GM18499 (cell line): ENCODE data around the gene EXOC6B.

Experiments used
- ATAC-seq: cut with Tn5 transposase; IDR thresholded peaks from one replicate; pipeline ENCODE4 v1.9.1; 2021; ENCODE audit warnings: moderate number of reproducible peaks; ENCODE audit not compliant: insufficient read depth, unreplicated experiment

Gene EXOC6B

DNA sequence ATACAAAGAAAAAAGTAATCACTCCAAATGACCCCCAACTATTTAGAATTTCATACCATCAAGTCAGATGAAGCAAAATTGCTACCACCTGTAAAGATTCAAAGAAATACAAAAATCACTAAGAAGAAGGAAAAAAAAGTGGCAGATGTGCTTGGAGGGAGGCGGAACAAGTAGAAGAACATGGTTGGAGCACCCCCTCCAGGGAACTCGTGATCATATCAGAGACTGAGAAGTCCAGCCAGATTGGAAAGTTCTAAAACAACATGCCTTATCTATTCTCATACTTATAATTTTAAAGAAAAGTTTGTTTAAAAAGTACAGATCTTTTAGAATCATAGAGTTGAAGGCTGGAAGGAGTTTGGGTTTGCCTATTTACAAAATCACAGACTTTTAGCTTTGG is 564.8 kb downstream of the EXOC6B start:
- ATAC-seq = no peak

DNA sequence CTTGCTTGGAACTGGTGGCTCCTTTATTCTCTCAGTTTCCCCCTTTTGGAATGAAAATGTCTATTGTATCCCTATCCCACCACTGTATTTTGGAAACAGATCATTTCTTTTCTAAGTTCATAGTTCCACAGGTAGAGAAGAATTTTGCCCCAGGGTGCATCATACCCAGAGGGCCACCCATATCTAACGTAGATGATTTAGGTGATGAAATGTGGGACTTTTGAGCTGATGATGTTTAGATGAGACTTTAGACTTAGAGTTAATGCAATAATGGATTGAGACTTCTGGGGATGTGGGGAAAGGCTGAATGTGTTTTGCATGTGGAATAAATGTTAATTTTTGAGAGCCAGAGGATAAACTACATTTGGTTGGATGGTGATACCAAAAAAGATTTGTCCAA is 570.3 kb downstream of the EXOC6B start:
- no peak for ATAC-seq

DNA sequence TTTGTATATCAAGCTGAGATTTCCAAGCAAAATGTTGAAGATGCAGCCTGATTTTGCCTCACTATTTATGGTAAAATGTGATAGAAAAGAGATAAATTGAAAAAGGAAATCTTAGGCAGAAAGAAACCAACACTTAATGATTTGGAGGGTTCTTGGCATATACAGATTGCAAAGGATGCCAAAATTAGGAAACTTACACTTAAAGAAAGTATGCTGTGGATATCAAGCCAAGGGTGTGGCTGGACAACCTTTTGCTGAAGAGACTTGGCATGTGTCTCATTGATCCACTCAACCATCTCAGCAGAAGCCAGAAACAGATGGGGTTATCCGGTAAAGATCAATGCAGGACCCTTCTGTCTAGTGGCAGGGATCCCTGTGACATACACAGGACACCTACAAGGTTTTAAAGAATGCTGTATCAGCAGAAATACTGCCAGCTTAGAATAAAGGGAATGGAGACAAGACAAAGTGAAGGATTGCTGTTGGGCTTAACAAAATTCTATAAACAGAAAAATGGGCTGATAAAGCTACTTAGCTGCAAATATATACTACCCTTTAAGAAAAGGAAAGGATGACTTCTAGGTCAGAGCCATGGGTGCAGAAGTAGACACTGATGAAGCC is 570.9 kb downstream of the EXOC6B start:
- no peak for ATAC-seq

DNA sequence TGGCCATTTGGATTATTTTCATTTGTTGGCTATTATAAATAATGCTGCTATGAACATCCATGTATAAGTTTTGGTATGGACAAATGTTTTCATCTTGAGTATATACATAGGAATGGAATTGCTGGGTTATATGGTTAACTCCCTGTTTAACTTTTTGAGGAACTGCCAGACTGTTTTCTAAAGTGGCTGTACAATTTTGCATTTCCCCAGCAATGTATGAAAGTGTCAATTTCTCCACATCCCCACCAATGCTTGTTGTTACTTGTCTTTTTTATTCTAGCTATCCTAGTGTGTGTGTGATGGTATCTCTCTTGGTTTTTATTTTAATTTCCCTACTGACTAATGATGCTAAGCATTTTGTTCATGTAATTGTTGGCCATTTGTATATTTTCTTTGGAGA is 587.5 kb downstream of the EXOC6B start:
- no peak for ATAC-seq

DNA sequence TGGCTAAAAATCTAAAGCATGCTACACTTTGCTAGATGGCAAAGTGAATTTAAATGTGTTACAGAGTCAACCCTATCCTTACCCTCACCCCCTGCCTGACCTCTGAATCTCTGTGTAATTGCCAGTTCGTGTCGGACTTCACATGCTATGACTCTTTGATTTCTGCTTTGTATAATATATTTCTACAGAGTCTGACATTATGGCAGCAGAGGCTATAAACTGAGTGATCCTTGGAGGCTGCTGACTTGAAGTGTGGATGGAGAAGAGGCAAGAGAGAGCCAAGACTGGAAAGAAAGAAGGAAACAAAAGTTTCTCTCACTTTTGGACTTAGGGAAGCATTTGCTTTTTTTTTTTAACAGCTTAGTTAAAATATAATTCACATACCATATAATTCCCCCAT is 588.3 kb downstream of the EXOC6B start:
- no peak for ATAC-seq

DNA sequence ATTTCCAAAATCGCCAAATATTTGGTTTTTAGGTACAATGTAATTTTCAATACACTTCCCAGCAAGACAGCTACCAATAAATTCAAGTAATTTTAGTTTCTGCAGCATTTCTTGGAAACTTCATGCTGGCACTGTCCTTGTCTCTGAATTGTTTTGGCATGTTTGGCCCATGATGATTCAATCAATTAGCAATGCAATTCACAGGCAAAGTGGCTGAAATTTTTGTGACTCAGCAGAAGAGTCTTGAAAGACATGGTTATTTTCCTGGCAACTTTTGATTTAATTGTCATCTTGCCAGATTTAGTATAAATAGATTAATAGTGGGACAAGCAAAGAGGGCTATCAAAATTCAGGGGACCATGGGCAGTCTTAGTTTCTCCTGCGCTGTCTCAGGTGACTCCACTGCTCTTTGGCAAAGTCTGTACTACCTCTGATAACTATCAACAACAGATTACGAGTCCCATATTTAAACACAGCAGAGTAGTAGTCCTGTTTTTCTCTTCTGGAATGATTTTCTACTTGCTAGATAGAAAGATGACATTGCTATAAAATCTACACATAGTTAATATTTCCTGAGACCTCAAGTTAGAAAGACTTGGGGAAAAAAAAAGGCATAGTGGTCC is 589.3 kb downstream of the EXOC6B start:
- no peak for ATAC-seq

DNA sequence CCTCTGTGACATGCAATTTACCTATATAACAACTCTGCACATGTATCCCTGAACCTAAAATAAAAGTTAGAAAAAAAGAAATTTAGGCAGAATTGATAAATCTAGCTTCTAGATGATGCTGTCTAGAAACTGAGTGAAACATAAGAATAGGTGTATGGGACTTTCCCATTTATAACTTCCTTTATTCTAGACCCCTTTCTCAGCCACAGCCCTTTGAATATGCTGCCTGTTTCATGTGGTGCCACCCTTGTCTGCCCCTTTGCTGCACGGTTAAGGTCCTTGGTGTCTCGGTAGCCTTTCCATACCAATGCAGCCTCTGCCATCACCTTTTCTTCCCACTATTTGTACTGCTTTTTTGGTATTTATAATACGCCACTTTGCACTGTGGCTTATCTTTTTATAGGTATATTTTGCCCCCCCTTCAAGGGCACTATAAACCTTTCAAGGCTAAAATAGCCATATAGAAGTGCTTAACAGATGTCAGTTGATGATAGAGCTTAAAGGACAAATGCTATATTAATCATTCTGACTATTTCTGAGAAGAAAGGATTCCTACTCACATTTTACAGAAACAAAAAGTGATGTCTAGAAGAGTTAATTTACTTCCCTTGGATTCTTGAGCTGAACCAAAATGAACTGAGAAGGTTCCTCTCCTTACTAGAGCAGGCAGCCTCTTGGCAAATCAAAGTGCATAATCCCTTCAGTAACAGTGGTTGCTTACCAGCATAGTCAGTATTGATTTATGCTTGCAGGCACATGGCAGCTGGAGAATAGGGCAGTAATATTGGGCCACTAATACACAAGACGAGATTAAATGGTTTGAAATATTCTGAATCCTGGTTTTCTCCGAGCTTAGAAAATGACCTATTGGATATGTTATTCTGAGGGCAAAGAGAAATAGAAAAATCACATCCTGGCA is 590.1 kb downstream of the EXOC6B start:
- ATAC-seq = no peak

DNA sequence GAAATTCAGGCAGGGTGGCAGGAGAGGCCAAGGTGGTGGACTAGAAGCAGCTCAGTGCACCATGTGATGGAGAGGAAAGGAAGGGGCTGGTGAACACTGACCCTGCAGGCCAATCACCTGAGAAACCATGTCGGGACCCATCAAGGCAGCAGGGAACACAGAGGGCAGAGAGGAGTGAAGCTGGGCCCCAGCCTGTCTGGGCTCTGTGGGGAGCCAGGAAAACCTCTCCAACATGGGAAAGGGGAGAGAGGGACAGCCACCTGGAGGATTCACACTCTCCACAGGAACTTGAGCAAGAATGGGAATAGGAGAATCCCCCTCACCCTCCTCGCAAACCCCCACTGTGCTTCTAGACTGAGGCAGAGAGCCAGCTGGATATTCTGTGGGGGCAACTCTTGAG is 592.6 kb downstream of the EXOC6B start:
- no peak for ATAC-seq

DNA sequence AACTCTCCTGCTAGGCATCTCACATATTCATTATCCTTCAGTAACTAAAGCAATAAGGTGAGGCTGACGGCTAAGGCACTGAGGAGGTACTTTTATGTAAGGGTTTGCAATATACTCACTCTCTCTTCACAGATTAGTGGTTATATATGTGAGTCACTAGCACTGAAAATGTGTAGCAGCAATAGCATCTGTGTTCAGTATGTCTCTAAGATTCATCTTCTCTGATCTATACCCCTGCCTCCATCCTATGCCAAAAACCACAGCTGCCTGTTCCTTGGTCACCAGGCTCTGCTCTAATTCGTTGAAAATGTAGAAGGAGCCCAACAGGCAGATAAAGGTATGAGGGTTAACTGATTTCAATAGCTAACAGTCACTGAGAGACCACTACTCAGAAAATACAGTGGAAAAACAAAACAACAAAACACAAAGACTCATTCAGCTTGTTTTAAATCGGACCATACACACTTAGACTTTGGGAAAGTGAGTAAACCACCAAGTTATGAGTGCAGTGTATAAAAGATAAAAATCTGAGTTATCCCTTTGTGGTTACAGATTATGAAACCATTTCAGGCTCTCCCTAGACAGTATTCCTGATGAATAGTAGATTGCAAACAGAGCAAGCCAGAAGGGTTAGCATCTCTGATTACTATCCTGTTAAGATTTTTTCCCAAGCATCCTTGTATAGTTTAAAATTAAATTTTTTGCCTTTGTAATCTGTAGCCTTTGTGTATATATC is 602.8 kb downstream of the EXOC6B start:
- no peak for ATAC-seq

DNA sequence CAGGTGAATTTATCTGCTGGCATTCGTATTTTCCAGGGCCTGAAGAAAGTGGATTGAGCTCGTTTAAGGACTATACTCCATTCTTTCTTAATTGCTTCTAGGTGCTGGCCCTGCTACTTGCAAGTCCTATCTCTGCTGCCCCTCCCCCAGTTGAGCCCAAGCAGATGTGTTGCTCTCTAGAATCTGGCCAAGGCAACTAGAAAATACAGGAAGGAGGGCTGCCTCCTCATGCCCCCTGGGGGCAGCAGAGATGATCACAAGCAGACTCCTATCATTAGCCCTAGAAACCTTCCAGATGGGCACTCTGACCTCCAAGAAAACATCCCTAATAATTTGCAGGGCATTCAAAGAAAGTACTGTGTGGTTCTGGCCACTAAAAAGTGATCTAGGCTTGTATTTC is 605.7 kb downstream of the EXOC6B start:
- ATAC-seq = no peak

DNA sequence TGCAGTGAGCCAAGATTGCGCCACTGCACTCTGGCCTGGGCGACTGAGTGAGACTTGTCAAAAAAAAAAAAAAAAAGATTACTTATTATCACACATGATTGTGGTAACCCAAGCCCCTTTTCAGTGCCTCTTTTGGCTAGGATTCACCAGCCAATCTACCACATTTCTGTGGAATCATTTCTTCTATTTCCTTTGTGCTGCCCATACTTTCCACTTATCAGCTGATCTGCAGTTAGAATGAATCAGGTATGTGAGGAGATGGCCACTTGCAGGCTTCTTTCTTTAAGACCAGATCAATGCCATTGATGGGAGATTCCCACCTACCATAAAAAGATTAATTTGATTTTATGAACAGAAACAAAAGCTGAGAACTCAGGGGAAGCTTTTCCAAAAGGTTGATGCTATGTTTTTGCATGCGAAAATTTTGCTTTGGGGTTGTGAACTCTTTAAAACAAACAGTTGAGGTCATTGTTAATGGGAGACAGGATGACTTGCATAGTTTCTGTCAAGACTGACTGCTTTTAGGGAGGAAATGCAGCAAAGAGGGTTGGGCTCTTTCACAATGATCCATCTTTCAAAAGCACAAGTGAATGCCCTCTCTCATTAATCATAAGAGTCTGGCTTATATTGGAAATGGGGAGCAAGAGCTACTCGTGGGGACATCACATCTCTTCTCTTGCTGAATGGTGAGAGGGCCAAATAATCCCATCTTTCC is 611.2 kb downstream of the EXOC6B start:
- no peak for ATAC-seq

DNA sequence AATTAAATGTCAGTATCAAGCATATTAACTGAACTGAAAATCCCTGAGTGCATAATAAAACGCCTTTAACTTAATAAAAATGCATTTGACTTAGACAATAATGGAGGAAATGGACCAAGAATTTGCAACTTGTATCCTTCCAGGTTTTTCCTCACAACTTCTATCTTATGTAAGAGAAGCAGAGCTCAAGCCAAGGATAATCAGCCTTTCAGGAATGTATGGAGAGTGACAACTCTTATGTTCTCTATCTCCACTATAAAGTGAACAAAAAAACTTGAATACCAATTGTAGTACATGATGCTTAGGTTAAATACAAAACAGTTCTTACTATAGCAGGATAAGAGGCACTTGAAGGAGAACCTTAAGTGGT is 613.4 kb downstream of the EXOC6B start:
- ATAC-seq = no peak

DNA sequence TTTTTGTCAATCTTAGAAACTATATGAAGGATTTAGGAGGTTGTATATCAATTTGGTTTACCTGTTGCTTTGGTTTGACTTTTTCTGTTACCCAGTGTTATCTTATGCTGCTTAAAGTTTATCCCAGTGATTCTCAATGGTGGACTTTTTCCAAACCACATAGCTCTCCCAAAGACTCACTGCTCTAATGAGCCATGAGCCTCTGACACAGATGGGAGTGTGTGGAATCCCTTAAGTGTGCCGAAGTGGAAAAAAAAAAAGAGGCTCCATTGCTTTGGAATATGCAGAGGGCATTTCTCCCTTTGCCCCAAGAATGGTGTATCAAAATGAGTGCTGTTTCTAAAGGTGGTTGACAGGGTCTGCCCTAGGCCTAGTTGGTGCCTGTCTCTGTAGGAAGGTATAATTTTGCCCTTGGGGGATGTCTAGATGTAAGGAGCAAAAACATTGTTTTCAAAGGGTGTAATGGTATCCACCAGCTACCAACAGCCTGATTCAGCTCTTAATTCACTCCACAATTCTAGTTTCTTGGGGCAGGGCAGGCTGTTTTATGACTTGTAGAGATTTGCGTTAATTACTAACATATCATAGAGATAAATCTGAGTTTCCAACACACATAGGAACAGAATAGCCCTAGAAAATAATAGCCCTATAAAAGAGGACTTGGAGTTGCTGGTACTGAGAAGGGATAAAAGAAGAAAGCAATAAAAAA is 613.9 kb downstream of the EXOC6B start:
- ATAC-seq = no peak

DNA sequence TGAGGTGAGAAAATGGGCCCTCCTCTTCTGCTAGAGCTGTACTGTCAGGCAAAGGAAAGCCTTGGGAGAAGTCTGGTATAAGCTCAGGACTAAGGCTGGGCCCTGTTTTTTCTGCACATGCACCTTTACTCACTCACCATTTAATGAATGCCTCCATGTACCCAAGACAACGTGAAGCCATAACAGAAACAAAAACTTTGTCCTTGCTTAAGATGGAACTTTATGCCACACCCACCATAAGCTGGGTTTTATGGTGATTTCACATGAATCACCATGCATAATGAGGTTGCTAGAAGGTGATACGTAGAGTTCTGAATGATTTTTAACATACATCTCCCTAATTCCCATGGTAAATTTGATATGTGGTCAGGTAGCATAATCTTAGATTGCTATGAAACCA is 614.5 kb downstream of the EXOC6B start:
- no peak for ATAC-seq

DNA sequence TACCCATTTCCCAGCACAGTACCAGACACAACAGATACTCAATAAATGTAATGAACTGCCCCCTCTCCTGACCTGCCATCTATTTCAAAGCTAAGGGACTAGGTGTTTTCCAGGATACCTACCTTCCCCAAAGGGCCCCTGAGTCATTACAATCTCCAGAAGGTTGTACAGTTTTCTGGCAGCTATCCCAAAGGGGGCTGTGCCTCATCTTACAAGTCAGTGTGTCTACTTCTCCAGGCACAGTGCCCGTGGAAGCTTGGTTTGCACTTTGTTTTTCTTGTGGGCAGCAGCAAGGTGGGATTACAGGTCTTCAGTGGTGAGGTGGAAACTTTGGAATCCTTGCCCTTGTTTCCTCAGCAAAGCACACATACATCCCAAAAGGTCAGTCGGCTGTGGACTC is 615.4 kb downstream of the EXOC6B start:
- ATAC-seq = no peak

DNA sequence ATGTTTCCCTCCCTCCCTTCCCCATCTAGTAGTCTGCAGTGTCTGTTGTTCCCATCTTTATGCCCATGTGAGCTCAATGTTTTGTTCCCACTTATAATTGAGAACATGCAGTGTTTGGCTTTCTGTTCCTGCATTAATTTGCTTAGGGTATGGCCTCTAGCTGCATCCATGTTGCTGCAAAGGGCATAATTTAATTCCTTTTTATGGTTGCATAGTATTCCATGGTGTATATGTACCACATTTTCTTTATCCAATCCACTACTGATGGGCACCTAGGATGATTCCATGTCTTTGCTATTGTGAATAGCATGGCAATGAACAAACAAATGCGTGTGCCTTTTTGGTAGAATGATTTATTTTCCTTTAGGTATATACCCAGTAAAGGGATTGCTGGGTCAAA is 617.6 kb downstream of the EXOC6B start:
- ATAC-seq = no peak

DNA sequence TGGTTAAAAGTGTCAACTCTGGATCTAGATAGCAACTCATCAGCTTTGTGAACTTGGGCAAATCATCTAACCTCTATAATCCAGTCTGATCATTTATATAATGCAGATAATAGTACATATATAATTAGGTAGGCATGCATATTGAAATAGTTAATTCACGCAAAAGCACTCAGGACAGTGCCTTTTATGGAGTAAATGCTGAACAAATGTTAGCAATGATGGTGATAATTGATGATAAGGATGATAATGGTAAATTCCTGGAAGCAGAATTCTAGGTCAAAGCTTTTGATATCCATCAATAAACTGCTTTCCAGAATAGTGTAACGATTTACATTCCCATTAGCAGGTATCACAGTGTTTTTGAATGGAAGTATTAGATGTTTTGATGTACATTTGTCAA is 618.5 kb downstream of the EXOC6B start:
- ATAC-seq = no peak

DNA sequence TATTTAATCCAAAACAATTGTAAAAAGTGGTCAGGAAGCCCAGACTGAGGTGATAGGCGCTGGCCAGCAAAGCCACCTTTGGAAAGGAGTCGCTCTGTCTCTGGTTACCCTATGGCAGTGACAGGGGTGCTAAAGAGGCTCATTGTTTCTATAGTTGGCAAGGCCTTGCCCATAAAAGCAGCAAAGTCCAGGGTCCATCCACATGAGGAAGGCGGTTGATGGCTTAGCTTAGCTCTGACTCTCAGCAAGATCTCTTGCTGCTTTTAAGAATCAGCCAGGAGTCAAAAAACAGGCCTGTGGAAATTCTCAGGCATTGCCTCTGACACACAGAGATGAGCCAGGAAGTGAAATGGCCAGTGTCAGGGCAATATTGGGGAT is 620.3 kb downstream of the EXOC6B start:
- no peak for ATAC-seq

DNA sequence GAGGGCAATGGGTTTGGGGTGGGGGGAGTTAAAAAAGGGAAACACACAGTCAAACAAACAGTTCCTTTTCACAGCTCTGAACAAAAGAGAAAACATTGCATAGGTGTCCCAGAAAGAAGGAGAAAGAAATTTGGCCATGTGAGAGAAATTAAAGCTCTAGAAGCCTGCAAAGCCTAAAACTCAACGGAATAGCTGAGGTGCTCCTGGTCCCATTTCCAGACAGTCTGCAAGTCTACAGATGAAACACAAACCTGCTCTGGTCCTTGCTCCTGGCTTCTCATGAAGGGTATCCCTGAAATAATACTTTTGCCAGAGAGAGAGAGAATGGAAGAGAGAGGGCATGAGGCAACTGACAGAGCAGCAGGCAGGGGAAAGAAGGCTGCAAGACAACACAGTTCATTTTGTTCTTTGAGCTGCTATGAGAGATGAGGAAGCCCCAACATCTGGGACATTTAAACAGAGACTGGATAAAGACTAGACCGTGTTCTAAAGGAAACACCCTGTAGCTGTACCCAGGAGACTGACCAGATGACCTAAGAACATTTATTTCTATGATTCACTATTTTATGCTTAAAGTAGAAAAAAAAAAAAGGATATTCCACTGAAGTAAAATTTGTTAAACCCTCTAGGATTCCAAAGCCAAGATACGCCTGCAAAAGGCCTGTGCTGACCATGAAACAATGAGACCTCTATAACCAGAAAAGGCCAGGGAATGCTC is 620.9 kb downstream of the EXOC6B start:
- no peak for ATAC-seq
